Chondrocyte (in vitro differentiated cells): Measurements from ENCODE around the gene ATF7. TPM values are rescaled to one million over a fixed set of nuclear protein-coding genes. Genes with fewer than 3 reads are reported as not detected.
A peak's percentile ranks its signal among the peaks of the same experiment; 100 is the strongest.

Source experiments
- DNase-seq: peaks from one replicate; pipeline ENCODE4 v3.0.0; 2021; ENCODE audit warnings: mixed read lengths, low spot score
- H3K27ac Mint-ChIP-seq: one replicate; pipeline ENCODE4 v1.8.0; 2021; ENCODE audit warnings: mild to moderate bottlenecking, moderate library complexity, mixed read lengths; ENCODE audit not compliant: unreplicated experiment
- H3K27me3 Mint-ChIP-seq: 2 replicates; pipeline ENCODE4 v1.8.0; 2021; ENCODE audit warnings: low read depth, mixed read lengths
- H3K36me3 Mint-ChIP-seq: 2 replicates; pipeline ENCODE4 v1.8.0; 2021; ENCODE audit warnings: low read depth, mixed read lengths
- H3K4me1 Mint-ChIP-seq: 2 replicates; pipeline ENCODE4 v1.8.0; 2021; ENCODE audit warnings: low read depth, mild to moderate bottlenecking, mixed read lengths
- H3K4me3 Mint-ChIP-seq: one replicate; pipeline ENCODE4 v1.8.0; 2021; ENCODE audit warnings: mild to moderate bottlenecking, moderate library complexity, mixed read lengths; ENCODE audit not compliant: unreplicated experiment
- H3K9me3 Mint-ChIP-seq: 2 replicates; pipeline ENCODE4 v1.8.0; 2021; ENCODE audit warnings: low read depth, mixed read lengths
- CTCF ChIP-seq: fragments of 200-600 bp; sonication (generic); IDR thresholded peaks from 2 replicates; pipeline ENCODE4 v1.5.0; 2021; ENCODE audit warnings: antibody characterized with exemption, mild to moderate bottlenecking, moderate library complexity
- total RNA-seq: library from RNA; stranded (reverse); gene quantifications from 3 replicates; pipeline ENCODE4 v1.2.1, GENCODE V29; 2021

The ATF7 gene
- total RNA-seq, 1 donor from 2014 or later: 44.4 TPM

GRCh38 chr12:53538209-53538689, 87.9 kb downstream of the ATF7 start:
- no peak overlapping the region for H3K4me3 Mint-ChIP-seq
- H3K9me3 Mint-ChIP-seq: no peaks in the 10 kb centered on the region
- H3K27me3 Mint-ChIP-seq: no peaks in the 10 kb centered on the region
- H3K36me3 Mint-ChIP-seq: peaks cover 24% of the 10 kb centered on the region
- peak overlapping the region; percentile 53 for H3K27ac Mint-ChIP-seq
- no peak for DNase-seq
- no peaks in the 10 kb centered on the region for H3K4me1 Mint-ChIP-seq
- no peak for TF ChIP-seq CTCF

- Mint-ChIP-seq H3K4me1 (no peaks in the 10 kb centered on the region), H3K36me3 (peaks cover 34% of the 10 kb centered on the region), H3K27ac (no peak overlapping the region), H3K9me3 (no peaks in the 10 kb centered on the region), H3K27me3 (no peaks in the 10 kb centered on the region), H3K4me3 (no peak overlapping the region)
- TF ChIP-seq CTCF: no peak
- DNase-seq: no peak
These were observed 89.2 kb downstream of the ATF7 start for GRCh38 chr12:53536962-53537361.

- no peak for TF ChIP-seq CTCF
- no peaks in the 10 kb centered on the region for H3K27me3 Mint-ChIP-seq
- peaks cover 39% of the 10 kb centered on the region for H3K36me3 Mint-ChIP-seq
These were observed 92.7 kb downstream of the ATF7 start for GRCh38 chr12:53533471-53533870.

GRCh38 chr12:53532524-53533445, 93.4 kb downstream of the ATF7 start:
- Mint-ChIP-seq H3K36me3 (peaks cover 39% of the 10 kb centered on the region), H3K4me1 (no peaks in the 10 kb centered on the region), H3K27me3 (no peaks in the 10 kb centered on the region), H3K27ac (peak overlapping the region; percentile 57), H3K9me3 (no peaks in the 10 kb centered on the region), H3K4me3 (no peak overlapping the region)
- no peak for TF ChIP-seq CTCF
- no peak for DNase-seq

More at GRCh38 chr12:53533471-53533870, 92.7 kb downstream of the ATF7 start:
- Mint-ChIP-seq H3K4me1 (no peaks in the 10 kb centered on the region), H3K9me3 (no peaks in the 10 kb centered on the region), H3K4me3 (no peak overlapping the region), H3K27ac (no peak overlapping the region)
- no peak for DNase-seq

- DNase-seq: no peak
- no peak overlapping the region for H3K4me3 Mint-ChIP-seq
- H3K9me3 Mint-ChIP-seq: no peaks in the 10 kb centered on the region
- no peak for TF ChIP-seq CTCF
- no peaks in the 10 kb centered on the region for H3K4me1 Mint-ChIP-seq
- H3K27ac Mint-ChIP-seq: no peak overlapping the region
- H3K27me3 Mint-ChIP-seq: no peaks in the 10 kb centered on the region
- H3K36me3 Mint-ChIP-seq: peaks cover 39% of the 10 kb centered on the region
These were observed 94.2 kb downstream of the ATF7 start for GRCh38 chr12:53532021-53532420.
